ENCODE measurements around the gene LYPD3. TPM values are rescaled to one million over a fixed set of nuclear protein-coding genes. Genes with fewer than 3 reads are reported as not detected.

LYPD3 gene
- total RNA-seq, 1 donor from 2014 or later: 0.33 TPM

DNA sequence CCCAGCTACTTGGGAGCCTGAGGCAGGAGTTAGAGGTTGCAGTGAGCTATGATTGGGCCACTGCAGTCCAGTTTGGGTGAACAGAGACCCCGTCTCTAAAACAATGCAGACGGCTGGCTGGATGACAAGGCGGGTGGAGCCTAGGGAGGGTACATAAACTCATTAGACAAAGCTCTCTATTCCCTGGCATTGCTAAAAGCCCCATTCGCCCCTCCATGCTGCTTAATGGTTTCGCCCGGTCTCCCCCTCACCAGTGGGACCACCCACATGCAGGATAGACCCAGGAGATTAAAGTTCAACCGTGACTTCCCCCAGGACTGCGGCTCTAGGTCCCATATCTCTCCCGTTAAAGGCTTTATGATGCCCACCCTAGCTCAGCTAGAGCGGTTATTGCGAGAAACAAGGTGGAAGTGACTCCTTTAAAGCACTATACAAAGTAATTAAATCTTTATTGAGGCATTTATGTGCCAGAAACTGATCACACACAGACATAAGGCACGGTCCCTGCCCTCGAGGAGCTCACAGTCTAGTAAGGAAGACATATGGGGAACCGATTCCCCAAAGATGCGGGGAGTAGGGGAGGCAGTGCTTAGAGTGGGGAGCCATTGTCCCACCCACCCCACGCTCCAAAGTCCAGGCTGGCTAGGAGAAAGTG, 4.9 kb downstream of the LYPD3 start:
- Histone ChIP-seq H3K36me3 (ENCODE audit: control insufficient read depth, insufficient read depth, low read length) (no peaks in the 10 kb centered on the region), H3K4me3 (ENCODE audit: low read depth, low read length) (no peak overlapping the region), H3K27me3 (ENCODE audit: control insufficient read depth, insufficient read depth, low read length) (peaks cover 4% of the 10 kb centered on the region)
- no peak for DNase-seq (ENCODE audit: low read depth)
- TF ChIP-seq, protein P1, sequence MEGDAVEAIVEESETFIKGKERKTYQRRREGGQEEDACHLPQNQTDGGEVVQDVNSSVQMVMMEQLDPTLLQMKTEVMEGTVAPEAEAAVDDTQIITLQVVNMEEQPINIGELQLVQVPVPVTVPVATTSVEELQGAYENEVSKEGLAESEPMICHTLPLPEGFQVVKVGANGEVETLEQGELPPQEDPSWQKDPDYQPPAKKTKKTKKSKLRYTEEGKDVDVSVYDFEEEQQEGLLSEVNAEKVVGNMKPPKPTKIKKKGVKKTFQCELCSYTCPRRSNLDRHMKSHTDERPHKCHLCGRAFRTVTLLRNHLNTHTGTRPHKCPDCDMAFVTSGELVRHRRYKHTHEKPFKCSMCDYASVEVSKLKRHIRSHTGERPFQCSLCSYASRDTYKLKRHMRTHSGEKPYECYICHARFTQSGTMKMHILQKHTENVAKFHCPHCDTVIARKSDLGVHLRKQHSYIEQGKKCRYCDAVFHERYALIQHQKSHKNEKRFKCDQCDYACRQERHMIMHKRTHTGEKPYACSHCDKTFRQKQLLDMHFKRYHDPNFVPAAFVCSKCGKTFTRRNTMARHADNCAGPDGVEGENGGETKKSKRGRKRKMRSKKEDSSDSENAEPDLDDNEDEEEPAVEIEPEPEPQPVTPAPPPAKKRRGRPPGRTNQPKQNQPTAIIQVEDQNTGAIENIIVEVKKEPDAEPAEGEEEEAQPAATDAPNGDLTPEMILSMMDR (IDR thresholded peaks at IDR 0.05; ENCODE audit: insufficient read depth, low read length, poor library complexity, severe bottlenecking): no peak

DNA sequence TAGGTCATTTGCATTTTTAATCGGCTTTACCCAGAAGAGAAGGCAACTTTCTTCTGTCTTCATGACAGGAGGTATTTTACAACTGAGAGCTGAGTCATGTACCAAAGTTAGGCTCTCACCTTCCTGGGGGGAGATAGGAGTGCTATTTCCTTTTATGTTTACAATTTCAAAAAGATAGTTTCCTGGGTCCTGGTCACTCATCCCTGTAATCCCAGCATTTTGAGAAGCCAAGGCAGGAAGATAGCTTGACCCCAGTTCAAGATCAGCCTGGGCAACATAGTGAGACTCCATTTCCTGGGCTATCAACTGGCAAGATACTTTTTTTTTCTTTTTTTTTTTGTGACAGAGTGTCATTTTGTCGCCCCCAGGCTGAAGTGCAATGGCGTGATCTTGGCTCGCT, 7.6 kb downstream of the LYPD3 start:
- no peaks in the 10 kb centered on the region for H3K27me3 ChIP-seq (ENCODE audit: control insufficient read depth, insufficient read depth, low read length)
- DNase-seq (ENCODE audit: low read depth): no peak
- TF ChIP-seq, protein P1 (IDR thresholded peaks at IDR 0.05; ENCODE audit: insufficient read depth, low read length, poor library complexity, severe bottlenecking): no peak

DNA sequence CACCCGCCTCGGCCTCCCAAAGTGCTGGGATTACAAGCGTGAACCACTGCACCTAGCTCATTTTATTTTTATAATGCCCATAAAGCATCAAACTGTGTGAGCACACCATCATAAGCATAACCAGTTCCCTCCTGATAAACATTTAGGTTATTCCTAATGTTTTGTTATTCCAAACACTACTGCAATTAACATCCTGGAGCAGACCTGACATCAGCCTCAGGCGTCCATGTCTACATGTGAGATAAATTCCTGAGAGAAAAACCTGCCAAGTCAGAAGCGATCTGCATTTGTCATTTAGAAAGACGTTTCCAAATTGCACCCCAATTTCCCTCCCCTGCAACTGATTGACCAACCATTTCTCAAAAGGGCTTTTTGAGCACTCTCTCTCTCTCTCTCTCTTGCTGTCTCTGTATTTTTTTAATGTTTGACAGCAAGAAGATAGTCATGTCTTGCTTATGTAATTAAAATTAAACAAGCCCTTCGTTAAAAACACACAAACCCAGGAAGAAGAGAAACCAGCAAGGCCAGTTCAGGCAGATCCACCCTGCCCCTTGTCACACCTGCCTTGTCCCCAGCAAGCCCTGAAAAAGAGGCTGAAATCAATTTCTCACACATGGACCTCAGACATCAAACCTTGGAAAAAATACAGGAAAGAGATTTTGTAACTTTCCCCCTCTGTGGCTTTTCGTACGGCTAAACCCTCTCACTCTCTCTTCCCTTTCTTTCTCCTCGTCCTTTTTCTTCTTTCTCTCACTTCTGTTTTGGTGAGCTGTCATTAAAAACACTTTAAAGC, 9.9 kb downstream of the LYPD3 start:
- no peak for DNase-seq (ENCODE audit: low read depth)
- H3K36me3 ChIP-seq (ENCODE audit: control insufficient read depth, insufficient read depth, low read length): no peaks in the 10 kb centered on the region
- no peak overlapping the region for H3K4me3 ChIP-seq (ENCODE audit: low read depth, low read length)
- no peaks in the 10 kb centered on the region for H3K27me3 ChIP-seq (ENCODE audit: control insufficient read depth, insufficient read depth, low read length)
- TF ChIP-seq, protein P1 (IDR thresholded peaks at IDR 0.05; ENCODE audit: insufficient read depth, low read length, poor library complexity, severe bottlenecking): no peak

More for the DNA sequence above, 7.6 kb downstream of the LYPD3 start:
- H3K4me3 ChIP-seq (ENCODE audit: low read depth, low read length): no peak overlapping the region
- H3K36me3 ChIP-seq (ENCODE audit: control insufficient read depth, insufficient read depth, low read length): no peaks in the 10 kb centered on the region

DNA sequence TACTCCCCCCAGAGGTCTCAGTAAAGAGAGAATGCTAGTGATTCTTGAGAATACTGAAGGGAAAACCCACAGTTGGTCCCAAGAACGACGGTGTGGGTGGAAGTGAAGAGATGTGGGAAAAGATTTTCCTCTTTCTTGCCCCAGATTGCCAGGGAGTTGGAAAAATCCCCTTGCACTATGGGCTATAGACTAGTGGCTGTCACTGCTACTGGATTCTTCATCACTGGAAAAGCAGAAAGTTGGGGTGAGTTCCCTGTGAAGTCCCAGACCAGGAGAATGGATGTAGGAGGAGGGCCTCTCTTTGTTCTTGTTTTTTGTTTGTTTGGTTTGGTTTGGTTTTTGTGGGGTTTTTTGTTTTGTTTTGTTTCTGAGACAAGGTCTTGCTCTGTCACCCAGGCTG, 11.4 kb downstream of the LYPD3 start:
- TF ChIP-seq, protein P1 (IDR thresholded peaks at IDR 0.05; ENCODE audit: insufficient read depth, low read length, poor library complexity, severe bottlenecking): no peak
- no peaks in the 10 kb centered on the region for H3K36me3 ChIP-seq (ENCODE audit: control insufficient read depth, insufficient read depth, low read length)
- no peak overlapping the region for H3K4me3 ChIP-seq (ENCODE audit: low read depth, low read length)
- H3K27me3 ChIP-seq (ENCODE audit: control insufficient read depth, insufficient read depth, low read length): no peaks in the 10 kb centered on the region
- no peak for DNase-seq (ENCODE audit: low read depth)

DNA sequence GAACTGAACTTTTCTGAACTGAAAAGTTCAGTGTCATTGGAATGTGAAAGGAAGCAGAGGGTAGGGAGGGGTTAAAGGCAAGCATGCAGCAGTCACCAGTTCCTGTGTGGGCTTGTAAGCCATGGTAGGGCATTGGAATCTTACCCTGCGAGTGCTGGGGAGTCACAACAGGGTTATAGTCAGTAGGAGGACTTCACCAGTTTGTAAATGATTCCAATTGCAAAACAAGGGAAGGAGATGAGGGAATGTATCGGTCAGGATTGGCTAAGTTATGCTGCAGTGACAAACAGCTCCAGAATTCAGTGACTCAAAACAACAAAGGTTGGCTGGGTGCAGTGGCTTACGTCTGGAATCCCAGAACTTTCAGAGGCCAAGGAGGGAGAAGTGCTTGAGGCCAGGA, 12.8 kb downstream of the LYPD3 start:
- H3K4me3 ChIP-seq (ENCODE audit: low read depth, low read length): no peak overlapping the region
- TF ChIP-seq, protein P1 (IDR thresholded peaks at IDR 0.05; ENCODE audit: insufficient read depth, low read length, poor library complexity, severe bottlenecking): no peak
- H3K36me3 ChIP-seq (ENCODE audit: control insufficient read depth, insufficient read depth, low read length): no peaks in the 10 kb centered on the region
- H3K27me3 ChIP-seq (ENCODE audit: control insufficient read depth, insufficient read depth, low read length): no peaks in the 10 kb centered on the region
- no peak for DNase-seq (ENCODE audit: low read depth)

Data from kidney epithelial cell (primary cell).